Pancreas (tissue), 10 donors: ENCODE measurements around the gene GPR15LG. TPM values are rescaled to one million over a fixed set of nuclear protein-coding genes. Genes with fewer than 3 reads are reported as not detected.

Source experiments
- ATAC-seq, 4 donors: fragments of 200-7000 bp; cut with Tn5 transposase; one replicate each; pipeline versions ENCODE4 v1.8.0 to v1.9.1; 2020; ENCODE audit warnings: mild to moderate bottlenecking in 4 of 4, moderate library complexity in 4 of 4
- DNase-seq, 6 donors: peaks; one replicate each; pipeline ENCODE4 v3.0.0-alpha.2; 2020
- FAIRE-seq: peaks from 2 replicates; lab custom pipeline; 2012; peaks lifted over from hg19 to GRCh38; lab: Jason Lieb, UNC
- H3K27ac ChIP-seq, 4 donors: fragments of 200-600 bp; sonication (generic); 1 replicate in 3 of 4; 2 replicates in 1 of 4; pipeline versions ENCODE4 v1.5.0 to v1.8.0; 2020
- H3K27me3 ChIP-seq, 4 donors: fragments of 200-600 bp; one replicate each; pipeline ENCODE4 v1.8.0; 2021
- H3K36me3 ChIP-seq, 3 donors: fragments of 200-600 bp; sonication (generic) in 1 of 3; one replicate each; pipeline versions ENCODE4 v1.5.0 to v1.8.0; 2020 to 2021
- H3K4me1 ChIP-seq, 3 donors: fragments of 200-600 bp; one replicate each; pipeline ENCODE4 v1.8.0; 2021
- H3K4me3 ChIP-seq, 4 donors: fragments of 200-600 bp; sonication (generic) in 2 of 4; one replicate each; pipeline versions ENCODE4 v1.5.0 to v1.8.0; 2020 to 2021
- H3K9me3 ChIP-seq, 4 donors: fragments of 200-600 bp; one replicate each; pipeline ENCODE4 v1.8.0; 2021
- WGBS, 2 donors: extraction: QIAGEN DNeasy Blood & Tissue Kit; methylation state at CpG; one replicate each; pipeline ENCODE4 v1.1.7; 2013; 5-methylcytosine and 5-hydroxymethylcytosine counted together
- intact Hi-C, 3 donors: fragments of 100-400 bp; cut with DNase I; formaldehyde crosslinking; loops; one replicate each; pipeline versions ENCODE4 v1.11.1 to v1.14.2; 2022
- polyA plus RNA-seq, 2 donors: library from polyadenylated mRNA; stranded (reverse); fragments of 200-250 nt; gene quantifications; one replicate each; pipeline ENCODE4 v1.2.3, GENCODE V29; 2013
- total RNA-seq, 6 donors: library from RNA; stranded (reverse); fragmentation: NEBNext Ultra II Directional in 4 of 6; extraction: Animal tissue kit (Norgen Biotek cat#: 25700) in 4 of 6; gene quantifications; one replicate each; pipeline versions ENCODE4 v1.2.1 to v1.2.4, GENCODE V29; 2021 to 2023
- TF ChIP-seq, protein P1 (sequence below), 4 donors: fragments of 200-600 bp; sonication (generic) in 3 of 4; IDR thresholded peaks; one replicate each; pipeline versions ENCODE4 v1.5.0 to v1.8.0; 2021; ENCODE audit warnings: antibody characterized with exemption in 4 of 4
- donor health status: healthy with polysubstance abuse.
- donor health status: DM: no; HTN: no; CAD: no; lungs with moderate emphysema.
- donor health status: DM: no; HTN: no; CAD: no.
- donor health status: control.
- donor health status: control.
- donor health status: Bipolar disorder and iron deficiency.
- donor health status: DM: yes; HTN: yes; CAD: no.
- donor health status: DM: no; HTN: no; CAD: no.
- donor health status: DM: no; HTN: no; CAD: no.
- donor health status: DM: yes; HTN: yes; CAD: no.

Gene GPR15LG
- total and polyA plus RNA-seq, 8 donors, result 0.09 to 0.32 (median 0.23) TPM; not detected in 5

DNA sequence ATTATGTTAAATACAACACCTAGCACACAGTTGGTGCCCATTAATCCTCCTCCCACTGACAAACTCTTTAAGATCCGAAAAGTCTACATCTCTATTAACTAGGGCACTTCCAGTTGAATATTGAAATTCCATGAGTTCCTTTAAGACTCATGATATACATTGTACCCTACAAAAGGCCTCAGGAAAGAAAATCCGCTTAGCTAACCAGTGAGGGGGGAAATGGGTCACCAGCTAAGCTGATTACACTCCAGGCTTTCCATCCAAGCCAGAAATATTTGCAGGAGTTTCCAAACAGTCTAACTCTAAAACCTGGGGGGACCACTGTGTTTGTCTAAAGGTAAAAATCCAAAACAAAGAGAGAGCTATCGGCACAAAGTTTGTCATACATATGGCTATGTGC, 53.0 kb downstream of the GPR15LG start:
- ATAC-seq, result no peak
- WGBS, 2 donors, result 63 to 73% methylated on average over 3 of the region's 3 CpGs
- Histone ChIP-seq H3K4me3 (no peak overlapping the region), H3K27me3 (no peaks in the 10 kb centered on the region), H3K36me3 (no peaks in the 10 kb centered on the region), H3K27ac (no peak overlapping the region), H3K4me1 (no peaks in the 10 kb centered on the region), H3K9me3 (no peaks in the 10 kb centered on the region)
- intact Hi-C loops, result no loop called here
- DNase-seq, result no peak
- no peak for FAIRE-seq
- TF ChIP-seq, protein P1, sequence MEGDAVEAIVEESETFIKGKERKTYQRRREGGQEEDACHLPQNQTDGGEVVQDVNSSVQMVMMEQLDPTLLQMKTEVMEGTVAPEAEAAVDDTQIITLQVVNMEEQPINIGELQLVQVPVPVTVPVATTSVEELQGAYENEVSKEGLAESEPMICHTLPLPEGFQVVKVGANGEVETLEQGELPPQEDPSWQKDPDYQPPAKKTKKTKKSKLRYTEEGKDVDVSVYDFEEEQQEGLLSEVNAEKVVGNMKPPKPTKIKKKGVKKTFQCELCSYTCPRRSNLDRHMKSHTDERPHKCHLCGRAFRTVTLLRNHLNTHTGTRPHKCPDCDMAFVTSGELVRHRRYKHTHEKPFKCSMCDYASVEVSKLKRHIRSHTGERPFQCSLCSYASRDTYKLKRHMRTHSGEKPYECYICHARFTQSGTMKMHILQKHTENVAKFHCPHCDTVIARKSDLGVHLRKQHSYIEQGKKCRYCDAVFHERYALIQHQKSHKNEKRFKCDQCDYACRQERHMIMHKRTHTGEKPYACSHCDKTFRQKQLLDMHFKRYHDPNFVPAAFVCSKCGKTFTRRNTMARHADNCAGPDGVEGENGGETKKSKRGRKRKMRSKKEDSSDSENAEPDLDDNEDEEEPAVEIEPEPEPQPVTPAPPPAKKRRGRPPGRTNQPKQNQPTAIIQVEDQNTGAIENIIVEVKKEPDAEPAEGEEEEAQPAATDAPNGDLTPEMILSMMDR (IDR thresholded peaks at IDR 0.05), result no peak

DNA sequence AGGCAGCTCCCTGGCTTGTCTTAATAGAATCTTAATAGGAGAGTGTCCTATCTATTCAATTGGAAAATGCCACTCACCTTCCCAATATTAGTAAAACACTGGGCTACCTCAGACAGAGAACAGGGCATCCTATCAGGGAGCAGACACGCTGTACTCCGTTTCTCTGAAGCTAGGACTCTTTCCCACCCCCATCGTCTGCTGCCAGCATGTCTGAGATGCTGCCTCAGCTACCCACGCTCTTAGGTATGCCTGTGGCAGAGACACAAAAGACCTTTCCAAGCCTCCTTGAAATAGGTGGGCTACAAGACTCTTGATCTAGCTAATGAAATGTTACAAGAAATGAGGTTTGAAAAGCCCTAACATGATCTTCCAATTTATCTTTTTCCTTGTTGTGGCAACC, 54.2 kb downstream of the GPR15LG start:
- Histone ChIP-seq H3K9me3 (no peaks in the 10 kb centered on the region), H3K36me3 (no peaks in the 10 kb centered on the region), H3K27me3 (no peaks in the 10 kb centered on the region), H3K4me1 (no peaks in the 10 kb centered on the region), H3K27ac (no peak overlapping the region), H3K4me3 (no peak overlapping the region)
- intact Hi-C loops, result no loop called here
- no peak for DNase-seq
- 50 to 70% methylated on average over 4 of the region's 4 CpGs for WGBS, 2 donors
- ATAC-seq, result no peak
- FAIRE-seq, result no peak
- TF ChIP-seq, protein P1 (IDR thresholded peaks at IDR 0.05), result no peak

DNA sequence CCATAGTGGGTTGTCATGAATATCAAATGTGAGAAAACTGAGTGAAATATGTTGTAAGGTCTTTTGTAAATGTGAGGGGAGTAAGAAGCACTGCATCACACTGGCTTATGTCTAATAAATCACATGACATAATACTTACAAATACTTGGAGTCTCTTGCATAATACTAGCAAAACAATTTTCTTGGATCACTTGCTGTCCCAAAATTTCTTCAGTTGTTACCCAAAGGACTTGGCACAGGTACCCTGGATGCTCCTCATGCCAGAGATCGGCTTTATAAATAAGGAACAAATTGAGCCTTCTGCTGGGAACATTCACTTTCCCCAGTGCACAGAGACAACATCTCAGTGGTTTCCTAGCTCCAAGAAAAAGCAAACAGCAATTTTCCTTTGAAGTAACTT, 56.8 kb downstream of the GPR15LG start:
- intact Hi-C loops, result no loop called here
- DNase-seq, result no peak
- FAIRE-seq, result no peak
- Histone ChIP-seq H3K4me1 (no peaks in the 10 kb centered on the region), H3K9me3 (no peaks in the 10 kb centered on the region), H3K27me3 (no peaks in the 10 kb centered on the region), H3K36me3 (no peaks in the 10 kb centered on the region), H3K27ac (no peak overlapping the region), H3K4me3 (no peak overlapping the region)
- 69 to 77% methylated on average over 1 of the region's 1 CpG for WGBS, 2 donors
- no peak for ATAC-seq
- TF ChIP-seq, protein P1 (IDR thresholded peaks at IDR 0.05), result no peak

DNA sequence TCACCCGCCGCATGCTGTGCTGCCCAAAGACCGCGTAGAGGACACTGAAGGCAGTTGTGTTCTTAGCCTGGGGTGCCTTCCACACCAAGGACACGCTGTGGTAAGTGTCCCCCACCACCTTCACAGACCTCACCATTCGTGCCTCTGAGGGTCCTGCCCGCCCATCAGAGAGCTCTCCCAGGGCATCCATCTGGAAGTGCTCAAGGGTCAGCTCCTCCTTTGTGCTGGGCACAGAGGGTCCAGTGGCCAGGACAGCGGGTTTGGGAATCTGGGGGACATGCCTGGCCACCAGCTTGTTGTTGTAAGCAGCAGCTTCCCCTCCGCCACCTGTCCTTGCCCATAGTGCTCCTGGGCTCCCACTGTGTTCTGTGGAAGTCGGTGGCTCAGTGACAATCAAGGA, 58.8 kb downstream of the GPR15LG start:
- intact Hi-C loops, result no loop called here
- H3K27ac ChIP-seq, result no peak overlapping the region
- WGBS, 2 donors, result 73 to 75% methylated on average over 10 of the region's 10 CpGs
- no peaks in the 10 kb centered on the region for H3K27me3 ChIP-seq
- ATAC-seq, result no peak
- no peaks in the 10 kb centered on the region for H3K4me1 ChIP-seq
- H3K9me3 ChIP-seq, result no peaks in the 10 kb centered on the region
- no peaks in the 10 kb centered on the region for H3K36me3 ChIP-seq
- TF ChIP-seq, protein P1 (IDR thresholded peaks at IDR 0.05), result no peak
- FAIRE-seq, result no peak
- no peak for DNase-seq
- H3K4me3 ChIP-seq, result no peak overlapping the region

DNA sequence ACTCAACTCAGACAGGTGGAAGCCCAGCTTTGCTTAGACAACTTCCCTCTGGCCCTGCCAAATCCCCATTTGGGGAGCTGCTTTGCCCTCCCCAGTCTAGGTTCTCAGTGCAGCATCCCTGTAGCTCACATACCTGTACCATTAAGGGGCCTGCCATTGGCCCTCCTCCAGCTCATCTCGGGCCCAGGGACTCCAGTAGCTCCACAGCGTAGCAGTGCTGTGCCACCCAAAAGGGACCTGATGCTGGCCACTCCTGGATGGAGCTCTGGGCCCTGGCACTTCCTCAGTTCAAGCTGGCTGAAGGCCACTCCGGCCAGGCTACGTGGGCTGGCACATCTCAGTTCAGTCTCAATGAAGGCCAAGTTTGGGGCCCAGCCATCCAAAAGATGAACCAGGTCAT, 60.3 kb downstream of the GPR15LG start:
- Histone ChIP-seq H3K27me3 (no peaks in the 10 kb centered on the region), H3K4me3 (no peak overlapping the region), H3K4me1 (no peaks in the 10 kb centered on the region), H3K27ac (no peak overlapping the region), H3K36me3 (no peaks in the 10 kb centered on the region), H3K9me3 (no peaks in the 10 kb centered on the region)
- DNase-seq (no peak), ATAC-seq (no peak), FAIRE-seq (no peak)
- intact Hi-C loops, result no loop called here
- TF ChIP-seq, protein P1 (IDR thresholded peaks at IDR 0.05), result no peak
- 77 to 91% methylated on average over 4 of the region's 4 CpGs for WGBS, 2 donors
